Measurements from ENCODE around the gene ALPK1.

The ALPK1 gene

GRCh38 chr4:112341033-112341432, 43.9 kb downstream of the ALPK1 start:
- POLR2A ChIA-PET (ENCODE audit: low non-redundant PET): no interaction called here
- TF ChIP-seq CTCF (conservative IDR thresholded peaks at IDR 0.05; ENCODE audit: low read depth): no peak
- H3K27ac ChIP-seq: no peak overlapping the region
- DNase-seq (ENCODE audit: low spot score): no peak
- CTCF ChIA-PET: interaction anchor here (0.6 kb wide), 1 partner anchor 74 kb away, joined by 4 read pairs; no protein-coding TSS in a partner anchor

GRCh38 chr4:112343330-112344080, 46.3 kb downstream of the ALPK1 start:
- no peak for DNase-seq (ENCODE audit: low spot score)
- TF ChIP-seq CTCF (conservative IDR thresholded peaks at IDR 0.05; ENCODE audit: low read depth): no peak
- ChIA-PET CTCF (no interaction called here), POLR2A (ENCODE audit: low non-redundant PET) (no interaction called here)
- H3K27ac ChIP-seq: no peak overlapping the region

GRCh38 chr4:112348488-112349158, 51.5 kb downstream of the ALPK1 start:
- ChIA-PET POLR2A (ENCODE audit: low non-redundant PET) (no interaction called here), CTCF (interaction anchor here (0.7 kb wide), 1 partner anchor 737 kb away, joined by 3 read pairs; no protein-coding TSS in a partner anchor)
- no peak for TF ChIP-seq CTCF (conservative IDR thresholded peaks at IDR 0.05; ENCODE audit: low read depth)
- no peak for DNase-seq (ENCODE audit: low spot score)
- no peak overlapping the region for H3K27ac ChIP-seq

- TF ChIP-seq CTCF (conservative IDR thresholded peaks at IDR 0.05; ENCODE audit: low read depth): no peak
- no peak overlapping the region for H3K27ac ChIP-seq
- POLR2A ChIA-PET (ENCODE audit: low non-redundant PET): interaction anchor here (0.7 kb wide), 1 partner anchor 149 kb away, joined by 9 read pairs; no protein-coding TSS in a partner anchor
- CTCF ChIA-PET: no interaction called here
- DNase-seq (ENCODE audit: low spot score): no peak
These were observed 55.6 kb downstream of the ALPK1 start for GRCh38 chr4:112352736-112353135.

- H3K27ac ChIP-seq: no peak overlapping the region
- ChIA-PET POLR2A (ENCODE audit: low non-redundant PET) (no interaction called here), CTCF (no interaction called here)
- no peak for DNase-seq (ENCODE audit: low spot score)
- TF ChIP-seq CTCF (conservative IDR thresholded peaks at IDR 0.05; ENCODE audit: low read depth): no peak
These were observed 58.5 kb downstream of the ALPK1 start for GRCh38 chr4:112355662-112356061.

- no peak for DNase-seq (ENCODE audit: low spot score)
- TF ChIP-seq CTCF (conservative IDR thresholded peaks at IDR 0.05; ENCODE audit: low read depth): no peak
- no peak overlapping the region for H3K27ac ChIP-seq
- CTCF ChIA-PET: no interaction called here
- POLR2A ChIA-PET (ENCODE audit: low non-redundant PET): no interaction called here
These were observed 60.3 kb downstream of the ALPK1 start for GRCh38 chr4:112357453-112357852.
